Neural progenitor cell (in vitro differentiated cells): ENCODE measurements around the gene COG4. TPM values are rescaled to one million over a fixed set of nuclear protein-coding genes. Genes with fewer than 3 reads are reported as not detected.
A peak's percentile ranks its signal among the peaks of the same experiment; 100 is the strongest.

ENCODE experiments used
- DNase-seq: peaks from one replicate; pipeline ENCODE4 v3.0.0-alpha.2; 2016; ENCODE audit warnings: low spot score
- H2AFZ ChIP-seq: fragments of 200-600 bp; sonication (generic); replicated peaks from 2 replicates; pipeline ENCODE4 v1.6.1; 2016; ENCODE audit warnings: antibody characterized with exemption
- H3F3A ChIP-seq: fragments of 200-600 bp; sonication (generic); 2 replicates; pipeline ENCODE4 v1.6.1; 2016; ENCODE audit warnings: antibody characterized with exemption, low read depth
- H3K27ac ChIP-seq: fragments of 200-600 bp; sonication (generic); 2 replicates; pipeline ENCODE4 v1.5.1; 2016; ENCODE audit warnings: mild to moderate bottlenecking
- H3K27me3 ChIP-seq: fragments of 200-600 bp; sonication (generic); 2 replicates; pipeline ENCODE4 v1.6.1; 2016; ENCODE audit warnings: mild to moderate bottlenecking, moderate library complexity
- H3K36me3 ChIP-seq: fragments of 200-600 bp; sonication (generic); 2 replicates; pipeline ENCODE4 v1.5.1; 2016
- H3K4me1 ChIP-seq: fragments of 200-600 bp; sonication (generic); 2 replicates; pipeline ENCODE4 v1.6.1; 2016; ENCODE audit warnings: mixed run types
- H3K4me2 ChIP-seq: fragments of 200-600 bp; sonication (generic); 2 replicates; pipeline ENCODE4 v1.6.1; 2016
- H3K4me3 ChIP-seq: fragments of 200-600 bp; sonication (generic); 2 replicates; pipeline ENCODE4 v1.5.1; 2016
- H3K79me2 ChIP-seq: fragments of 200-600 bp; sonication (generic); 2 replicates; pipeline ENCODE4 v1.6.1; 2016; ENCODE audit warnings: low read depth
- H3K9ac ChIP-seq: fragments of 200-600 bp; sonication (generic); 2 replicates; pipeline ENCODE4 v1.6.1; 2016
- H3K9me3 ChIP-seq: fragments of 200-600 bp; sonication (generic); 2 replicates; pipeline ENCODE4 v1.5.1; 2016; ENCODE audit warnings: low read depth
- H4K20me1 ChIP-seq: fragments of 200-600 bp; sonication (generic); 2 replicates; pipeline ENCODE4 v1.6.1; 2016; ENCODE audit warnings: low read depth
- H3K27ac Mint-ChIP-seq: 3 replicates; pipeline ENCODE4 v1.8.0; 2021; ENCODE audit warnings: mixed read lengths
- H3K27me3 Mint-ChIP-seq: 2 replicates; pipeline ENCODE4 v1.8.0; 2022; ENCODE audit warnings: low read depth, mild to moderate bottlenecking, inconsistent platforms, moderate library complexity, mixed read lengths; ENCODE audit not compliant: insufficient read depth
- H3K36me3 Mint-ChIP-seq: 3 replicates; pipeline ENCODE4 v1.8.0; 2021; ENCODE audit warnings: mixed read lengths
- H3K4me1 Mint-ChIP-seq: 3 replicates; pipeline ENCODE4 v1.8.0; 2021; ENCODE audit warnings: mixed read lengths
- H3K4me3 Mint-ChIP-seq: 3 replicates; pipeline ENCODE4 v1.8.0; 2021; ENCODE audit warnings: mild to moderate bottlenecking, moderate library complexity, mixed read lengths
- H3K9me3 Mint-ChIP-seq: 3 replicates; pipeline ENCODE4 v1.8.0; 2020; ENCODE audit warnings: mixed read lengths
- CTCF ChIP-seq: fragments of 200-600 bp; sonication (generic); IDR thresholded peaks from 2 replicates; pipeline ENCODE4 v1.5.1; 2017; ENCODE audit warnings: antibody characterized with exemption, mild to moderate bottlenecking
- EZH2 ChIP-seq: fragments of 200-600 bp; sonication (generic); IDR thresholded peaks from 2 replicates; pipeline ENCODE4 v1.6.1; 2017; ENCODE audit warnings: antibody characterized with exemption, mild to moderate bottlenecking, moderate library complexity
- EZH2phosphoT487 ChIP-seq: fragments of 200-600 bp; sonication (generic); IDR thresholded peaks from 2 replicates; pipeline ENCODE4 v1.6.1; 2017; ENCODE audit warnings: antibody characterized with exemption
- total RNA-seq: library from RNA; depleted of rRNA; stranded (reverse); fragments of >200 nt; gene quantifications from 2 replicates; pipeline ENCODE4 v1.2.3, GENCODE V29; 2015; ENCODE audit warnings: low replicate concordance

COG4 gene
- total RNA-seq, 1 donor from 2014 or later: 62.4 TPM

GRCh38 chr16:70470927-70471341 is 52.4 kb downstream of the COG4 start:
- Mint-ChIP-seq H3K36me3 (no peaks in the 10 kb centered on the region), H3K4me3 (no peak overlapping the region), H3K27me3 (peaks cover 2% of the 10 kb centered on the region), H3K4me1 (peaks cover 6% of the 10 kb centered on the region), H3K9me3 (no peaks in the 10 kb centered on the region), H3K27ac (no peak overlapping the region)
- H3K9me3 ChIP-seq: no peaks in the 10 kb centered on the region
- no peaks in the 10 kb centered on the region for H3K27me3 ChIP-seq
- H3K79me2 ChIP-seq: no peaks in the 10 kb centered on the region
- no peaks in the 10 kb centered on the region for H3K36me3 ChIP-seq
- no peak for TF ChIP-seq EZH2phosphoT487
- no peak for TF ChIP-seq EZH2
- TF ChIP-seq CTCF: peak; percentile 64
- no peaks in the 10 kb centered on the region for H3K4me1 ChIP-seq
- H2AFZ ChIP-seq: no peak overlapping the region
- H3K27ac ChIP-seq: no peak overlapping the region
- H4K20me1 ChIP-seq: no peaks in the 10 kb centered on the region
- H3K4me2 ChIP-seq: no peak overlapping the region
- no peak overlapping the region for H3K4me3 ChIP-seq
- H3F3A ChIP-seq: no peaks in the 10 kb centered on the region
- peak; percentile 81 for DNase-seq
- H3K9ac ChIP-seq: no peak overlapping the region

GRCh38 chr16:70470141-70470926 is 53.0 kb downstream of the COG4 start:
- peaks cover 2% of the 10 kb centered on the region for H3K27me3 Mint-ChIP-seq
- H3K9ac ChIP-seq: no peak overlapping the region

GRCh38 chr16:70468776-70469525 is 54.4 kb downstream of the COG4 start:
- Histone ChIP-seq H2AFZ (no peak overlapping the region), H3K79me2 (no peaks in the 10 kb centered on the region), H3K36me3 (no peaks in the 10 kb centered on the region), H3K9ac (no peak overlapping the region), H3K4me2 (no peak overlapping the region), H3F3A (no peaks in the 10 kb centered on the region), H3K27ac (no peak overlapping the region), H4K20me1 (no peaks in the 10 kb centered on the region), H3K27me3 (no peaks in the 10 kb centered on the region), H3K4me3 (no peak overlapping the region), H3K4me1 (no peaks in the 10 kb centered on the region), H3K9me3 (no peaks in the 10 kb centered on the region)
- Mint-ChIP-seq H3K36me3 (no peaks in the 10 kb centered on the region), H3K9me3 (no peaks in the 10 kb centered on the region), H3K27ac (no peak overlapping the region), H3K27me3 (peaks cover 3% of the 10 kb centered on the region), H3K4me1 (peaks cover 6% of the 10 kb centered on the region), H3K4me3 (no peak overlapping the region)
- TF ChIP-seq CTCF (no peak), EZH2 (no peak), EZH2phosphoT487 (no peak)
- DNase-seq: peak; percentile 36

More at GRCh38 chr16:70470141-70470926, 53.0 kb downstream of the COG4 start:
- no peak for DNase-seq
- Histone ChIP-seq H3K9me3 (no peaks in the 10 kb centered on the region), H4K20me1 (no peaks in the 10 kb centered on the region), H3K79me2 (no peaks in the 10 kb centered on the region), H3F3A (no peaks in the 10 kb centered on the region), H2AFZ (no peak overlapping the region), H3K4me3 (no peak overlapping the region), H3K27ac (no peak overlapping the region), H3K27me3 (no peaks in the 10 kb centered on the region), H3K4me1 (no peaks in the 10 kb centered on the region), H3K4me2 (no peak overlapping the region), H3K36me3 (no peaks in the 10 kb centered on the region)
- H3K4me3 Mint-ChIP-seq: peak overlapping the region; percentile 14
- no peaks in the 10 kb centered on the region for H3K9me3 Mint-ChIP-seq
- TF ChIP-seq EZH2phosphoT487 (no peak), CTCF (no peak), EZH2 (no peak)
- H3K27ac Mint-ChIP-seq: peak overlapping the region; percentile 50
- H3K4me1 Mint-ChIP-seq: peaks cover 6% of the 10 kb centered on the region
- H3K36me3 Mint-ChIP-seq: no peaks in the 10 kb centered on the region
